ENCODE results near the gene OR10D3. TPM values are rescaled to one million over a fixed set of nuclear protein-coding genes. Genes with fewer than 3 reads are reported as not detected.

OR10D3 gene
- total and polyA plus RNA-seq, 12 donors = not detected

GRCh38 chr11:124190298-124191139, 7.4 kb downstream of the OR10D3 start:
- no peaks in the 10 kb centered on the region for H3K9me3 ChIP-seq (replicated peaks in 1 of 3)
- no peak for DNase-seq
- whole genome bisulfite sequencing, 4 donors = 54 to 67% (median 63%) methylated on average over 2 of the region's 2 CpGs
- intact Hi-C loops (cut with DNase I) = loop anchor here (5.0 to 10.0 kb wide), 2 partner anchors 116 to 118 kb away; no protein-coding TSS in a partner anchor
- no peaks in the 10 kb centered on the region for H3K36me3 ChIP-seq (replicated peaks in 1 of 2)
- H3K4me1 ChIP-seq (replicated peaks in 1 of 2) = no peaks in the 10 kb centered on the region
- H3K4me3 ChIP-seq = no peak overlapping the region
- H3K27ac ChIP-seq = no peak overlapping the region
- TF ChIP-seq POLR2A (IDR thresholded peaks at IDR 0.05) = no peak
- TF ChIP-seq CTCF (IDR thresholded peaks at IDR 0.05) = no peak
- peaks cover 3% of the 10 kb centered on the region for H3K27me3 ChIP-seq

- Histone ChIP-seq H3K27me3 (no peaks in the 10 kb centered on the region), H3K4me1 (replicated peaks in 1 of 2) (no peaks in the 10 kb centered on the region), H3K4me3 (no peak overlapping the region), H3K36me3 (replicated peaks in 1 of 2) (no peaks in the 10 kb centered on the region), H3K9me3 (replicated peaks in 1 of 3) (no peaks in the 10 kb centered on the region), H3K27ac (no peak overlapping the region)
- 72 to 76% (median 74%) methylated on average over 6 of the region's 6 CpGs for WGBS, 4 donors
- intact Hi-C loops (cut with DNase I) = loop anchor here (5.0 to 10.0 kb wide), 2 partner anchors 119 to 121 kb away; no protein-coding TSS in a partner anchor
- TF ChIP-seq POLR2A (IDR thresholded peaks at IDR 0.05) (no peak), CTCF (IDR thresholded peaks at IDR 0.05) (no peak)
- no peak for DNase-seq
These were observed 10.3 kb downstream of the OR10D3 start for GRCh38 chr11:124193221-124194010.

- no peaks in the 10 kb centered on the region for H3K27me3 ChIP-seq
- no peaks in the 10 kb centered on the region for H3K9me3 ChIP-seq (replicated peaks in 1 of 3)
- DNase-seq = no peak
- no peak overlapping the region for H3K27ac ChIP-seq
- intact Hi-C loops (cut with DNase I) = loop anchor here (5.0 to 10.0 kb wide), 2 partner anchors 120 to 122 kb away; no protein-coding TSS in a partner anchor
- H3K36me3 ChIP-seq (replicated peaks in 1 of 2) = no peaks in the 10 kb centered on the region
- TF ChIP-seq CTCF (IDR thresholded peaks at IDR 0.05) (no peak), POLR2A (IDR thresholded peaks at IDR 0.05) (no peak)
- H3K4me3 ChIP-seq = no peak overlapping the region
- WGBS, 4 donors = 76 to 83% (median 81%) methylated on average over 6 of the region's 6 CpGs
- no peaks in the 10 kb centered on the region for H3K4me1 ChIP-seq (replicated peaks in 1 of 2)
These were observed 11.4 kb downstream of the OR10D3 start for GRCh38 chr11:124194293-124195188.

Measured in adrenal gland (tissue), 12 donors.